NCI-H1092 (cell line): ENCODE data around the gene TUT7.

Experiments used
- DNase-seq: peaks from one replicate; lab custom pipeline; 2025; lab: John Stamatoyannopoulos, UW

Gene TUT7

GRCh38 chr9:86257391-86257790, 96.8 kb downstream of the TUT7 start:
- no peak for DNase-seq

- DNase-seq, result no peak
Observed at GRCh38 chr9:86256653-86257052, 97.6 kb downstream of the TUT7 start.

GRCh38 chr9:86253577-86253976, 100.6 kb downstream of the TUT7 start:
- no peak for DNase-seq

- no peak for DNase-seq
Observed at GRCh38 chr9:86252870-86253269, 101.3 kb downstream of the TUT7 start.

- no peak for DNase-seq
Observed at GRCh38 chr9:86250123-86250522, 104.1 kb downstream of the TUT7 start.

GRCh38 chr9:86248746-86249145, 105.5 kb downstream of the TUT7 start:
- DNase-seq, result no peak

GRCh38 chr9:86246752-86247161, 107.5 kb downstream of the TUT7 start:
- no peak for DNase-seq

GRCh38 chr9:86242071-86242470, 112.1 kb downstream of the TUT7 start:
- DNase-seq, result no peak

GRCh38 chr9:86241216-86241615, 113.0 kb downstream of the TUT7 start:
- DNase-seq, result no peak

GRCh38 chr9:86238861-86239770, 115.1 kb downstream of the TUT7 start:
- no peak for DNase-seq
